GM21576 (cell line): ENCODE measurements around the gene FGF12.

Source experiments
- ATAC-seq: cut with Tn5 transposase; IDR thresholded peaks from one replicate; pipeline ENCODE4 v1.9.1; 2021; ENCODE audit warnings: mild to moderate bottlenecking, moderate library complexity; ENCODE audit not compliant: unreplicated experiment

Gene FGF12

GRCh38 chr3:192130534-192131132 is 596.7 kb downstream of the FGF12 start:
- peak; percentile 76 for ATAC-seq

- ATAC-seq: no peak
Measured at GRCh38 chr3:192129586-192129985, 597.8 kb downstream of the FGF12 start.

GRCh38 chr3:192128922-192129321 is 598.4 kb downstream of the FGF12 start:
- ATAC-seq: peak; percentile 75

- ATAC-seq: no peak
Measured at GRCh38 chr3:192128060-192128459, 599.3 kb downstream of the FGF12 start.

- ATAC-seq: peak; percentile 88
Measured at GRCh38 chr3:192122832-192123594, 604.3 kb downstream of the FGF12 start.

GRCh38 chr3:192121923-192122322 is 605.4 kb downstream of the FGF12 start:
- ATAC-seq: no peak

- ATAC-seq: no peak
Measured at GRCh38 chr3:192108820-192109219, 618.5 kb downstream of the FGF12 start.

GRCh38 chr3:192106543-192106942 is 620.8 kb downstream of the FGF12 start:
- ATAC-seq: no peak

- no peak for ATAC-seq
Measured at GRCh38 chr3:192092388-192093005, 634.8 kb downstream of the FGF12 start.

- ATAC-seq: no peak
Measured at GRCh38 chr3:192091831-192092230, 635.5 kb downstream of the FGF12 start.

GRCh38 chr3:192090586-192090985 is 636.8 kb downstream of the FGF12 start:
- peak; percentile 86 for ATAC-seq
